B cell (primary cell): ENCODE measurements around the gene SOX13. TPM values are rescaled to one million over a fixed set of nuclear protein-coding genes. Genes with fewer than 3 reads are reported as not detected.

ENCODE experiments used
- ATAC-seq: fragments of 200-7000 bp; cut with Tn5 transposase; one replicate; pipeline ENCODE4 v1.10.0; 2021; ENCODE audit warnings: low read depth, mild to moderate bottlenecking, moderate number of reproducible peaks, moderate library complexity
- CTCF ChIA-PET: fragments of 350-600 bp; sonication (Branson Sonifier 250); formaldehyde crosslinking; loops from one replicate; lab custom pipeline; 2021; ENCODE audit warnings: antibody characterized with exemption, inconsistent platforms; lab: Charles Lee
- POLR2A ChIA-PET: fragments of 350-600 bp; sonication (Branson Sonifier 250); formaldehyde crosslinking; loops from one replicate; lab custom pipeline; 2021; ENCODE audit warnings: antibody characterized with exemption; lab: Charles Lee
- DNase-seq: peaks from one replicate; pipeline ENCODE4 v3.0.0; 2013
- H2AFZ ChIP-seq: 2 replicates; pipeline ENCODE4 v1.6.1; 2012; ENCODE audit warnings: mild to moderate bottlenecking, low read depth, low read length; ENCODE audit not compliant: insufficient read depth, poor library complexity, severe bottlenecking
- H3K27ac ChIP-seq, 2 donors: 1 replicate in 1 of 2; 2 replicates in 1 of 2; pipeline ENCODE4 v1.5.1; 2012 to 2013; ENCODE audit warnings: low read length in 2 of 2, mild to moderate bottlenecking in 2 of 2, moderate library complexity in 1 of 2
- H3K27me3 ChIP-seq, 4 experiments: fragments of 200-600 bp in 1 of 4; sonication (generic) in 1 of 4; replicated peaks in 1 of 4; 1 replicate in 2 of 4; 2 replicates in 2 of 4; pipeline versions ENCODE4 v1.6.1 to v1.7.0; 2013 to 2016; ENCODE audit warnings: low read length in 3 of 4, mild to moderate bottlenecking in 2 of 4, mixed read lengths in 1 of 4, moderate library complexity in 1 of 4; ENCODE audit not compliant: insufficient read depth in 4 of 4, control insufficient read depth in 3 of 4; ENCODE audit errors: control extremely low read depth in 1 of 4
- H3K36me3 ChIP-seq, 2 experiments: replicated peaks in 1 of 2; 1 replicate in 1 of 2; 2 replicates in 1 of 2; pipeline versions ENCODE4 v1.6.1 to v1.7.1; 2013; ENCODE audit warnings: low read length in 1 of 2; ENCODE audit not compliant: insufficient read depth in 2 of 2, control insufficient read depth in 1 of 2; ENCODE audit errors: control extremely low read depth in 1 of 2, extremely low read depth in 1 of 2
- H3K4me1 ChIP-seq, 2 donors: fragments of 200-600 bp in 1 of 2; sonication (generic) in 1 of 2; 1 replicate in 1 of 2; 2 replicates in 1 of 2; pipeline versions ENCODE4 v1.5.1 to v1.6.1; 2013 to 2017; ENCODE audit warnings: low read length in 2 of 2; ENCODE audit not compliant: control insufficient read depth in 2 of 2, insufficient read depth in 2 of 2
- H3K4me2 ChIP-seq: replicated peaks from 2 replicates; pipeline ENCODE3; 2012; ENCODE audit warnings: mild to moderate bottlenecking, low read depth, low read length; ENCODE audit not compliant: poor library complexity, severe bottlenecking
- H3K4me3 ChIP-seq, 5 experiments: fragments of 200-600 bp in 1 of 5; sonication (generic) in 1 of 5; 1 replicate in 3 of 5; 2 replicates in 2 of 5; pipeline versions ENCODE4 v1.5.1 to v1.7.0; 2011 to 2016; ENCODE audit warnings: low read length in 4 of 5, mild to moderate bottlenecking in 4 of 5, low read depth in 2 of 5, control low read depth in 1 of 5, moderate library complexity in 1 of 5; ENCODE audit not compliant: insufficient read depth in 1 of 5; ENCODE audit errors: control extremely low read depth in 1 of 5, extremely low read depth in 1 of 5
- H3K79me2 ChIP-seq: fragments of 200-600 bp; sonication (generic); one replicate; pipeline ENCODE4 v1.6.0; 2016; ENCODE audit warnings: low read length; ENCODE audit not compliant: control insufficient read depth, insufficient read depth
- H3K9ac ChIP-seq: fragments of 200-600 bp; sonication (generic); 2 replicates; pipeline ENCODE4 v1.6.1; 2017; ENCODE audit warnings: mild to moderate bottlenecking, low read length, moderate library complexity
- H3K9me3 ChIP-seq, 3 donors: one replicate each; pipeline versions ENCODE4 v1.6.1 to v1.7.1; 2013; ENCODE audit warnings: low read length in 2 of 3; ENCODE audit not compliant: control insufficient read depth in 2 of 3, insufficient read depth in 1 of 3; ENCODE audit errors: control extremely low read depth in 1 of 3
- H4K20me1 ChIP-seq: 2 replicates; pipeline ENCODE4 v1.6.0; 2012; ENCODE audit warnings: mild to moderate bottlenecking, low read length; ENCODE audit not compliant: insufficient read depth, control insufficient read depth, poor library complexity, severe bottlenecking
- H3K27ac Mint-ChIP-seq: one replicate; pipeline ENCODE4 v1.8.0; 2021; ENCODE audit warnings: mixed read lengths
- H3K27me3 Mint-ChIP-seq: one replicate; pipeline ENCODE4 v1.8.0; 2021; ENCODE audit warnings: mixed read lengths
- H3K4me1 Mint-ChIP-seq: one replicate; pipeline ENCODE4 v1.8.0; 2021; ENCODE audit warnings: mixed read lengths
- H3K4me3 Mint-ChIP-seq: one replicate; pipeline ENCODE4 v1.8.0; 2021; ENCODE audit warnings: mixed read lengths
- H3K9me3 Mint-ChIP-seq: one replicate; pipeline ENCODE4 v1.8.0; 2022; ENCODE audit warnings: mixed read lengths; ENCODE audit not compliant: insufficient read depth
- CTCF ChIP-seq: fragments of 200-600 bp; IDR thresholded peaks from one replicate; pipeline ENCODE4 v1.8.0; 2022; ENCODE audit warnings: antibody characterized with exemption, mild to moderate bottlenecking
- EZH2 ChIP-seq: IDR thresholded peaks from 2 replicates; pipeline ENCODE4 v1.6.1; 2012; ENCODE audit warnings: borderline replicate concordance, low read depth, mild to moderate bottlenecking, moderate library complexity, low read length; ENCODE audit not compliant: insufficient read depth, poor library complexity, severe bottlenecking
- WGBS: methylation state at CpG from one replicate; pipeline ENCODE4 v1.1.5; 2013; ENCODE audit warnings: missing lambda C conversion rate; ENCODE audit not compliant: insufficient coverage; 5-methylcytosine and 5-hydroxymethylcytosine counted together
- intact Hi-C: fragments of 100-400 bp; cut with micrococcal nuclease; formaldehyde crosslinking; loops from one replicate; pipeline ENCODE4 v1.10.0; 2022
- polyA plus RNA-seq: library from polyadenylated mRNA; depleted of rRNA; stranded (reverse); fragments of >200 nt; gene quantifications from 2 replicates; pipeline ENCODE4 v1.2.3, GENCODE V29; 2012
- total RNA-seq, 2 donors: library from RNA; stranded (reverse); fragments of 120-200 nt in 1 of 2; gene quantifications; 1 replicate in 1 of 2; 2 replicates in 1 of 2; pipeline versions ENCODE4 v1.2.3 to v1.2.4, GENCODE V29; 2013 to 2022

SOX13 gene
- total and polyA plus RNA-seq, 2 donors (not counting 1 experiment from before 2014, with no cell fraction given): 0.15 to 1.3 TPM

- H3K27ac Mint-ChIP-seq: no peak overlapping the region
- Histone ChIP-seq H2AFZ (no peak overlapping the region), H3K36me3 (no peaks in the 10 kb centered on the region), H3K27ac (no peak overlapping the region), H3K27me3 (peaks cover 0 to 12% (median 2%) of the 10 kb centered on the region in 4 experiments), H3K9ac (no peak overlapping the region), H3K4me2 (no peak overlapping the region), H3K4me1 (peaks cover 7 to 8% of the 10 kb centered on the region in 2 donors), H3K79me2 (no peaks in the 10 kb centered on the region), H3K9me3 (no peaks in the 10 kb centered on the region), H3K4me3 (no peak overlapping the region), H4K20me1 (no peaks in the 10 kb centered on the region)
- no peak for TF ChIP-seq CTCF
- no peak for TF ChIP-seq EZH2
- H3K4me1 Mint-ChIP-seq: peaks cover 5% of the 10 kb centered on the region
- H3K4me3 Mint-ChIP-seq: no peak overlapping the region
- WGBS: 68% methylated on average over 5 of the region's 7 CpGs
- CTCF ChIA-PET: no interaction called here
- peaks cover 14% of the 10 kb centered on the region for H3K27me3 Mint-ChIP-seq
- POLR2A ChIA-PET: no interaction called here
- no peak for DNase-seq
- ATAC-seq: no peak
- no peaks in the 10 kb centered on the region for H3K9me3 Mint-ChIP-seq
- intact Hi-C loops: loop anchor here (5.0 kb wide), 1 partner anchor 625 kb away; no protein-coding TSS in a partner anchor
Measured at GRCh38 chr1:204126956-204127355, 54.0 kb downstream of the SOX13 start.

GRCh38 chr1:204127597-204128242 lies 54.8 kb downstream of the SOX13 start:
- peaks cover 14% of the 10 kb centered on the region for H3K27me3 Mint-ChIP-seq
- H3K36me3 ChIP-seq: no peaks in the 10 kb centered on the region
- POLR2A ChIA-PET: no interaction called here
- no peaks in the 10 kb centered on the region for H3K9me3 Mint-ChIP-seq
- H3K79me2 ChIP-seq: no peaks in the 10 kb centered on the region
- CTCF ChIA-PET: interaction anchor here (0.6 to 4.0 kb wide), 7 partner anchors 12 to 882 kb away, joined by 3 to 25 read pairs (median 6); partner anchors contain the start of gene SNRPE
- no peak for DNase-seq
- no peaks in the 10 kb centered on the region for H3K9me3 ChIP-seq
- H3K4me2 ChIP-seq: no peak overlapping the region
- intact Hi-C loops: loop anchor here (5.0 kb wide), 1 partner anchor 625 kb away; no protein-coding TSS in a partner anchor
- no peak for ATAC-seq
- no peak overlapping the region for H3K27ac Mint-ChIP-seq
- no peak overlapping the region for H3K4me3 ChIP-seq
- no peak overlapping the region for H3K27ac ChIP-seq
- peaks cover 5% of the 10 kb centered on the region for H3K4me1 Mint-ChIP-seq
- H3K9ac ChIP-seq: no peak overlapping the region
- no peaks in the 10 kb centered on the region for H4K20me1 ChIP-seq
- H3K27me3 ChIP-seq: peaks cover 0 to 12% (median 2%) of the 10 kb centered on the region in 4 experiments
- peaks cover 7 to 8% of the 10 kb centered on the region in 2 donors for H3K4me1 ChIP-seq
- no peak overlapping the region for H2AFZ ChIP-seq
- H3K4me3 Mint-ChIP-seq: no peak overlapping the region
- WGBS: 23% methylated on average over 3 of the region's 5 CpGs
- no peak for TF ChIP-seq EZH2
- TF ChIP-seq CTCF: peak; percentile 16
